Activated CD8-positive, alpha-beta memory T cell treated with anti-CD3 and anti-CD28 coated beads, Interleukin-2, amount 50 U/mL, for 24 hours (primary cell): Measurements from ENCODE around the gene CACNA2D1.

Source experiments
- DNase-seq: peaks from one replicate; pipeline ENCODE4 v3.0.0-alpha.2; 2020; ENCODE audit errors: extremely low read depth

Gene CACNA2D1

DNA sequence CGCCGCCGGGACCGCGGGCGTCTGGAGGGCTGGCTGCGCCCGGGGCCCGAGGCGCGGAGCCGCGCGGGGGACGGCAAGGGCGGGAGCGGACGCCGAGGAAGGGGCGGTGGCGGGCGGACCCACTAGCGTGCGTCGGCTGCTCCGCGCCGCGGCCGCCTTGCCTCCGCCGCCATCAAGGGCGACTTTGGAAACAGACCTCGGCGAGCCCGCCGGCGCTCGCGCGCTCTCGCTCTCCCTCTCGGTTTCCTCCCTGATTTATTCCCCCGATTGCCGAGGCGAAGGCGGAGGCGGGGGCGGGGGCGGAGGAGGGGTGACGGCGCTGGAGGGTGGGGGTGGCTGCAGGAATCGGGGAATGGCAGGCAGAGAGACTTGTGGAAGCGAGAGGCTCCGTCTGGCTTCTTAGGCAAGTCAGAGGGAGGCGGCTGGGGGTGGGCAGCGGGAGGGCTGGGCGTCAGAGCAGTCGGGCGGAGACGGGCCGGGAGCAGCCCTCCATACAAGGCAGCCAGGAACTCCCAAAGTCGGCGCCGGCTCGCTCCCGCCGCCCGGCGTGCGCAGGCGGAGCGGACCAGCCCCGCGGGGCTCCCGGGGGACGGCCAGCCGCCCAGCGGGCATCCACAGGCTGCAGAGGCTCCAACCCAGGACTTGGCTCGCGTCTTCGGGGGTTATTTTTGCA is at the start of gene CACNA2D1:
Gene CACNA2D1 (minus strand): TSS at position 231 of the 673 bp plus-strand sequence.
- no peak for DNase-seq

GRCh38 chr7:82481499-82482097 is 38.0 kb upstream of the CACNA2D1 start:
- DNase-seq = no peak

DNA sequence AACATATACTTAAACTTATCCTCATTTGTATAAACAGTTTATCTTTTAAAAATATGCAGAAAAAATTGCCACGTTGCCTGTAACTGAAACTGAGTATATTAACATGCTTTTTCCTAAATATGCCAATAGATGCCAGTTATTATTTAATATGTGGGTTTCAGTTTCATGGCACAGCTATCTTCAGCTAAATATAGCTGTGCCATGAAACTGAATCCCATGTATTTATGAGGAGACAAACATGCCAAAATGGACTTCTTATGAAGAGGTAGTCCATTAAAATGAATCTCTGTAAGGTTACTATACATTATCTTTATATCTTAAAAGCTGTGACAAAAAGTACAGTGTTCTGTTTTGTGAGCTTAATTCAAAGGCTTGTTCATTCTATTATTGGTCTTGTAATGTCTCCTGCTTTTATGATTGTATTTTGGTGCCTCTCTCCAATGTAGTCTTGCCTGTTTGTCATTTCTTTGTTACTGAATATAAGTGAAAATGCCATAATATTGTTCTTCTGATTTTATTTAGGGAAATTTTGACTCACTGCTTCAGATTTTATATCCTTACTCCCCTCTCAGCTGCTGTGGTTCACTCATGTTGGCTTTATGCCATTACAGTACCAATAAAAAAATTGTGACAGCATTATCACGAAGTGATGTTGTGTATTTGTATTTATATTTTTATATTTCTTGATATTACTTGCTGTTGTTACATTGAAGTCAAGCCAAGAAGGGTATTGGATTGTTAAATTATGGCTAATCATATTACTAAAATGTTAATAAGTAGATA is 34.3 kb upstream of the CACNA2D1 start:
- no peak for DNase-seq

GRCh38 chr7:82472966-82473365 is 29.4 kb upstream of the CACNA2D1 start:
- DNase-seq = no peak

GRCh38 chr7:82471351-82472020 is 27.9 kb upstream of the CACNA2D1 start:
- no peak for DNase-seq

DNA sequence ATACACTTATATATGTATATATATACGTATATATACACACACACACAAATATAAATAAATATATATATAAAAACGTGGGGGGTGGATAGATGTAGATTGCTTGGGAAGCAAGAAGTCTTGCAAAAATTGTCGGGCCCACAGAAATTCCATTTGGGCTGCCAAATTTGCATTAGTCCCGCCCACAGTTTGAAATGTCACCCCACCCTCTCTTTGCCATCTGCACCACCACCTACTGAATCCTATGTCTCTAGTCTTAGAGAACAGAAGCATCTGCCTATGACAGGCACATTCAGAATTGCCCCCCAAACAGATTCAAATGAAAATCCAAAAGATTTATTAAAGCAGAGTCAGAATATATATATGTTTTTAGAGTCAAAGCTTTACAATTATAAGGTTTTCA is 25.6 kb upstream of the CACNA2D1 start:
- no peak for DNase-seq

GRCh38 chr7:82468435-82468834 is 24.9 kb upstream of the CACNA2D1 start:
- no peak for DNase-seq

DNA sequence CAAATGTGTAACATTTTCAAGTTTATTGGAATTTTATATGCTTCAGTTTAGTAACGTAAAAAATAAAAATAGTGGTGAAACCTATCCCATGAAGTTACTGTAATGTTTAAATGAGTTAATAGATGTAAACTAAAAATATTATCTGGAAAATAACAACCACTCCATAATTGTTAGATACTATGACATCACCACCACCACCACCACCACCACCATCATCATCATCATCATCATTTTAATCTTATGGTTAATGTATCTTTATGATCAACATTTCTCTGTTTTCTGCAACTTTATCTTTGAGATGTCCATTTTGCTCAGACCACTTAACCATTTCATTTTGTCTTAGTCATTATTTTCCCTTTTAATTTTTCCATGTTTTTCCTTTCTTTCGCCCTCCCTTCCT is 23.4 kb upstream of the CACNA2D1 start:
- no peak for DNase-seq

- DNase-seq = no peak
Observed at GRCh38 chr7:82464372-82464771, 20.8 kb upstream of the CACNA2D1 start.

DNA sequence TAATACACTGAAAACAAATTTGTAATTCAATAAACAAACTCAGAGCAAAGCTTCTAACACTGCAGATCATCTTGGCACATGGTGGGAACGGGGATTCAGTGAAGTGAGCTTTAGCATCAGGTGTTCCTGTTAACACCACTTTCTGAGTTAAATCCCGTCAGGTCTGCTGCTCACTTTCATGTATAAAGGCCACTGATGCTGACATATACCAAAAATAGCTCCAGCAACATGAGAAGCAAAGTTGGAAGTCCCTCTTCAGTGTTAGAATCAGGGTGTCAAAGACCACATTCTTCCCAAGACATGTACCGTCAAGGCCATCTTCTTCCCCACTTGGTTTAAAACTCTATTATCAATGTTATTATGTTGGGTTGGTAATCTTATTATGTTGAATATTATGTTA is 11.7 kb upstream of the CACNA2D1 start:
- DNase-seq = no peak

- no peak for DNase-seq
Observed at GRCh38 chr7:82450759-82451158, 7.2 kb upstream of the CACNA2D1 start.

GRCh38 chr7:82449910-82450309 is 6.3 kb upstream of the CACNA2D1 start:
- DNase-seq = no peak

- no peak for DNase-seq
Observed at GRCh38 chr7:82446897-82447296, 3.3 kb upstream of the CACNA2D1 start.

DNA sequence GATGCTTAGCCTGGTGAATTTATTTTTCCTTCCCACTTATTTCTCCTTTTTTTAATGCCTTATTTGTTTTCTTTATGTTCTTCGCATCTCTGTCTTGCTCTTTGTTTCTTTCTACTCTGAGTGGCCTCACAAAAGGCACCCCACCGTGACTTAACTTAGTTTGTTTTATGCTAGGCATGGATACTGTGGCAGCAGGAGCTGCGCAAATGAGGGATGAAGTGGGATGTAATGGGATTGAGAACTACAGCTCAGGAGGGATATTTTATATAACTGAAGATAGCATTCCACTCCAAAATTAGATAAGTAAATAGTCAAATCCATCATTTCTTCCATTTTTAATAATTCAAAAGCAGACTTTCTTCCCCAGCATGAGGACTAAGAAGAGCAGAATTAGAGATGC is 1.7 kb upstream of the CACNA2D1 start:
- DNase-seq = no peak

GRCh38 chr7:82444220-82444909 is 788 bp upstream of the CACNA2D1 start:
- no peak for DNase-seq

GRCh38 chr7:82443036-82443546 is 486 bp downstream of the CACNA2D1 start:
- no peak for DNase-seq

- no peak for DNase-seq
Observed at GRCh38 chr7:82442492-82443035, 1.0 kb downstream of the CACNA2D1 start.

- DNase-seq = no peak
Observed at GRCh38 chr7:82441669-82442478, 1.7 kb downstream of the CACNA2D1 start.

DNA sequence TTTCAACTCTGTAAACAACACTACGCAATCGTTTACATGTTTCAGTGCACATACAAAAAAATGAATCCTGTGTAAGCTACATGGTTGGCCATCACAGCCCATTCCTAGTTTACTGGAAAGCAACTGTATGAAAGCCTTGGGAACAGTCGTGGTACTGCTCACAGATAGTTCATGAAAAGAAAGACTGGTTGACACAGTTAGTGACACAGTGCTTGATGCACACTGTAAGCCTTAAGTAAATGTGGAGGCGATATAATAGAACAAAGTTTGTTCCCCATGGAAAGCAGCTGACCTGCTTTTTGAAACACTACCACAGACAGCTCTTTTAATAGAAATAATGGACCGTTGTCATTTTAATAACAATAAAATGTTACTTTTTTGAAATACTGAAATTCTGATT is 5.1 kb downstream of the CACNA2D1 start:
- no peak for DNase-seq

DNA sequence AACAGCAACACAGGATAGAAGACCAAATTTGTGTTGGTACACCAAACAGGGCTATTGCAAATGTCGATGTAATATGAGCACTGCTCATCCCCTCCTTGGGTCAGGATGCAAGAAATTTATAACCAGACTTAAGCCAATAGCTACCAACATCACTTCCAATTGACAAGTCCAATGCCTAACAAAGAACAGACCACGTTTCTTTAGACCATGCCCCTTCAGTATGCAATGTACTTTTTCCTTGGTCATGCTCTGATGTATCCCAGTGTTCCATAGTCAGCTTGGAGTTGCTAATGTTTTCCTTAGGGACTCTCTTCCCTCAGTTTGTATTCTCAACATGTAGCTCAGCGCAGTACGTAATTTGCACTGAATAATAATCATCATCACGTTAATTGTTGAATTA is 7.8 kb downstream of the CACNA2D1 start:
- no peak for DNase-seq
